ENCODE results near the gene ATP6V0C. TPM values are rescaled to one million over a fixed set of nuclear protein-coding genes. Genes with fewer than 3 reads are reported as not detected.
"Not testable (repeated sequence)": the region's sequence is repeated elsewhere in the genome, so short reads cannot be mapped to it uniquely, and the experiment has no call there.

ATP6V0C gene
- total RNA-seq, 1 donor from 2014 or later, result 203 TPM

DNA sequence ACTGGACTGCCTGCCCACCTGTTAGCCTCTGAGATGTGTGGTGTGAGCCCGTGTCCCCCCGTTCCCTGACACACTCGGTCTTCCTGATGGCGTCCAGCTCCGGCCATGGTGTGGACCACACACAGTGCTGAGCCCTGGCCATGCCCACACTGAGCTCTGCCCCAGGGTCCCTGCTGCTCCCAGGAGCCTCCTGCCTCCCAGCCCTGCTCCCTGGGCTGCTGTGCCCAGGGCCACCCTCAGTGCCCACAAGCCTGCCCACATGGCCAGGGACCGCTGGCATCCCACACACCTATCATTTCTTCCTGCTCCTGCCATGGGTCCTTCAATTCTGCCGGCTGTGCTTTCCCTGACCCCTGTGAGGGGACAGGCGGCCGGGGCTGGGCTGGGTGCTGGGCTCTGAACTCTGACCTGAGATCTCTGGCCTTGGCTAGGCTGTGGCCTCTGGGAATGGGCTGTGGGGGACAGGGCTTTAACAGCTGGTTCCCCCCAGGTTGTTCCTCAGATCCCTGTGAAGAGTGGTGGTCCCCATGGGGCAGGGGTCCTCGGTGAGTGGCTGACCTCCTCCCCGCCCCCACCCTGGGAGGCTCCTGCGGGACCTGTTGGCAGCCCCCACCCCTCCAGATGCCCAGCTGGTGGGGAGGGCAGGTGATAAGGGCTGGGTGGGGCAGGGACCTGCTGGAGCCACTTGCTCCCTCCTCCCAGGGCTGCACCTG, 13.5 kb downstream of the ATP6V0C start:
- DNase-seq (ENCODE audit: low spot score), result peak; percentile 86

DNA sequence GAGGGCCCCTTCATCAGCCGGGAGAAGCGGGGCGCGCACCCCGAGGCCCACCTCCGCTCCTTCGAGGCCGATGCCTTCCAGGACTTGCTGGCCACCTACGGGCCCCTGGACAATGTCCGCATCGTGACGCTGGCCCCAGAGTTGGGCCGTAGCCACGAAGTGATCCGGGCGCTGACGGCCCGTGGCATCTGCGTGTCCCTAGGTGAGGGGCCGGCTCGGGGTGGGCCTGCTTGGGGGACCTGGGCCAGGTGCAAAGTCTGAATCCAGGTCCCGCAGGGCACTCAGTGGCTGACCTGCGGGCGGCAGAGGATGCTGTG, 14.0 kb downstream of the ATP6V0C start:
- DNase-seq (ENCODE audit: low spot score), result no peak

DNA sequence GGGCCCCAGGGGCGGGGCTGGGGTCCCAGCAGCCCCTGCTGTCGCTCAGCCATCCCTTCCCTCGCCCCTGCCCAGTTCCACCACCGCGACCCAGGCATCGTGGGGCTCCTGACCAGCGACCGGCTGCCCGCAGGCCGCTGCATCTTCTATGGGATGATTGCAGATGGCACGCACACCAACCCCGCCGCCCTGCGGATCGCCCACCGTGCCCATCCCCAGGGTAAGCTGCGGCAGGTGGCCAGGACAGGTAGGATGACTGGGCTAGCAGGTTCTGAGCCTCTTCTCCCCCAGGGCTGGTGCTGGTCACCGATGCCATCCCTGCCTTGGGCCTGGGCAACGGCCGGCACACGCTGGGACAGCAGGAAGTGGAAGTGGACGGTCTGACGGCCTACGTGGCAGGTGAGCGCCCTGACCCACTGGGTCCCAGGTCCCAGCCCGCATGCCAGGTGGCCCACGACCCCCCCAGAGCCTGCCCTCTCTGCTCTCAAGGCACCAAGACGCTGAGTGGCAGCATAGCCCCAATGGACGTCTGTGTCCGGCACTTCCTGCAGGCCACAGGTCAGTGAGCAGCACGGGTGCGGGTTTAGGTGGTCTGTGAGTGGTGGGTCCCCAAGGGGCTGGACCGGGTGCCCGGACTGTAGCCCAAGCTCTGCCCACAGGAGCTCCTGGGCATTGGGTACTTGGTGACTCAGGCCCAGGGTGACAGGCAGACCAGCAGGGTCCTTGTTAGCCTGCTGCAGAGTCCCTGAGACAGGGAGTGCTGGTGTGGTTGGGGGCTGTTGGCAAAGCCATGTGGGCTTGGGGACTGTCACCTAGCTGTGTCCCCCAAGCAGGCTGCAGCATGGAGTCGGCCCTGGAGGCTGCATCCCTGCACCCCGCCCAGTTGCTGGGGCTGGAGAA, 14.7 kb downstream of the ATP6V0C start:
- no peak for DNase-seq (ENCODE audit: low spot score)

DNA sequence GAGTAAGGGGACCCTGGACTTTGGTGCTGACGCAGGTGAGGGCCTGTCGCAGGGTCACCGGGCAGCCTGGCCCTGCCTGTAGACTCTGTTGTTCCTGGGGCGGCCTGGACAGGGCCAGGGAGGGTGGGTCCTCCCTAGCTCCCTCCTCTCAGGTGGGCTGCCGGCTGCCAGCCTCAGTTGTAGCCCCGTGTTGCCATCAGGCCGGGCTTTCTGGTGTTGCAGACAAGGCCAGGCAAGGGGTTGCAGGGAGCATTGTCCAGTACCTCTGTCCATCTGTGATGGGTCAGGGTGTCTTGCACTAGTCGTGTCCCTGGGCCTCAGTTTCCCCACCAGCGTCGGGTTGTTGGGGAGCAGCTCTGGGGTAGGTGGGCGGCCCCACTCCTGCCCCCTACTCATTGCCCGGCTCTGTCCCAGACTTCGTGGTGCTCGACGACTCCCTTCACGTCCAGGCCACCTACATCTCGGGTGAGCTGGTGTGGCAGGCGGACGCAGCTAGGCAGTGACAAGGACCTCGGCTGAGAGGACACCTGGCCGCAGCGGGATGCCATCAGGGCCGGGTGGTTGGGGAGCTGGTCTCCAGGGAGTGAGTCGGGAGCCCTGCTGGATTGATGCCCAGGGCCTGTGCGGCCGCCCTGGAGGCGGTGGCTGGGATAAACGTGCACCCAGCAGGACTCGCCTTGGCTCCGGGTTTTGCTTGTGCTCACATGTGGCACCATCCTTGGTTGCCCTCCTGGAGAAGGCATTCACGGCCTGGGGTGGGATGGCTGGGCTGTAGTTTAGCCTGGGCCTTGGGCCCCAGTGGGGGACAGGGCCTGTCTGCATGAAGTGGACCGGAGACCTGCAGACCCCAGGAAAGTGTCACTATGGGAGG, 15.5 kb downstream of the ATP6V0C start:
- peak; percentile 87 for DNase-seq (ENCODE audit: low spot score)

DNA sequence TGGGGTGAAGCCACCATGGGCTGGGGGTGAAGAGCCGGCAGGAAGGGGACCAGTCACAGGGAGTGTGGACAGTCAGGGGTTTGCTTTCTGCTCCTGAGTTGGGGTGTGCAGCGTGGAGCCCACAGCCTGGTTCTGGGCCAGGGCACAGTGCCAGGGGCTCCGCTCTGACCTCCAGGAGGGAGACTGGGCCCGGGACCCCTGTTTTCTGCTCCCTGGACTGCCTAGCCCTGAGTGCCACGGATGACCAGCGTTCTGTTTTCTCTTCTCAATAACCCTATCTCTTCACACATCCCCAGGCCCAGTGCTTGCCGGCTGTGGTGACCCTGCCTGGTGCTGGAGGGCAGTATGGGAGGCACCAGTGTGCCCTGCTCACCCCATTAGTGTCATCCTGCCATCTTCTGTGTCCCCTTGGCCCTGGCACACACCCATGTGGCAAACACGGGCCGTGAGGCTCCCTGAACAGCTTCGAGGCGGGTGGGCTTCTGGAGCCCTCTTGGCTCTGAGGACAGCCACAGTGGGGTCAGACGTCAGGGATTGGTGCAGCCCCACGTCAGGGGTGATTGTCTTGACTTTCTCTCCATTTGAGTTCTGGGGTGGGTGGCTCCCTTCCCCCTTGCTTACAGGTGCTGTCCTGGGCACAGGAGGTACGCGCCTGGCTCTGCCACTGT, 16.3 kb downstream of the ATP6V0C start:
- DNase-seq (ENCODE audit: low spot score), result peak; percentile 89

DNA sequence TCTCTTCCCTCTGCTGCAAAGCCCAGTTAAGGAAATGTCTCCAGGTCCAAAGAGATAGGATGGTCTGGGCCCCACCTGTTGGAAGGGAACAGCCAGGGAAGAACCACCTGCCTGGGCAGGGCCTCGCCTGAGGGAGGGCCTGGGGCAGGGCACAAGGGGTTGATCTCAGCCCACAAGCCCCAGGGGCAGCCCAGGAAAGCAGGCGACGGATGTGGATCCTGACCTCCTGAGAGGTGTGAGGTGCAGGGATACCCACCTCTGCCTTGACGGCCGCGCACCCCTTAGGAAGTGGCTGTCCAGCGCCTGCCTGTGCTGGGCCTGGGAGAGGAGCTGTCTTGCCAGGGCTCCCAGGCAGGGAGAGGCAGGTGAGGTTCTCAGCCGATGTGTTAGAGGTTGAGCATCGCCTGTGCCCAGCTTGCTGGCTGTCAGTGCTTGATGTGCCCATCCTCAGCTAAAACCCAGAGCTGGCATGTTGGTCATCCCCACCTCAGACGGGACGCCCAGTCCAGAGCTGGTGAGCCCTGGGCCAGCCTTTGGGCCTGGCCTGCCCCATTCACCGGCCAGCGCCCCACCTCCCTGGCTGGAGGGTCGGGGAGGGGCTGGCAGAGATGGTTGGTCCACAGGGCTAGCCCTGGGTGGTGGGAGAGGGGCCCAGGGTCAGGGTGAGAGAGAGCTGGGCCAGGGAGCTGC, 17.0 kb downstream of the ATP6V0C start:
- DNase-seq (ENCODE audit: low spot score), result peak; percentile 82

DNA sequence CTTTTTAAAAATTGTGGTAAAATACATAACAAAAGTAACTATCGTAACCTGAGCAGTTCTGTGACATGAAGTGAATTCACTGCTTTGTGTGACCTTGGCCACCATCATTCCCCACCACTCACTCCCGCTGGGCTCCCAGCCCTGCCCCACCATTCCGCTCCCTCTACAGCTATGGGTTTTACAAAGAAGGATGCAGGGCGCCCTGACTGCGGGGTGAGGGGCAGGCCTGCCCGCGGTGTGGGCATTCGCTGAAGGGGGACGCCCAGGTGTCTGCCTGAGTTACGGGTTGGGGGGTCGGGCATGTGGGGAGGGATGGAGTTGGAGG, 17.6 kb downstream of the ATP6V0C start, which contains the start of gene CEMP1:
Gene CEMP1 (minus strand): TSS at position 38 of the 325 bp plus-strand sequence. CDS start 335 bp downstream, outside the sequence.
- no peak for DNase-seq (ENCODE audit: low spot score)

DNA sequence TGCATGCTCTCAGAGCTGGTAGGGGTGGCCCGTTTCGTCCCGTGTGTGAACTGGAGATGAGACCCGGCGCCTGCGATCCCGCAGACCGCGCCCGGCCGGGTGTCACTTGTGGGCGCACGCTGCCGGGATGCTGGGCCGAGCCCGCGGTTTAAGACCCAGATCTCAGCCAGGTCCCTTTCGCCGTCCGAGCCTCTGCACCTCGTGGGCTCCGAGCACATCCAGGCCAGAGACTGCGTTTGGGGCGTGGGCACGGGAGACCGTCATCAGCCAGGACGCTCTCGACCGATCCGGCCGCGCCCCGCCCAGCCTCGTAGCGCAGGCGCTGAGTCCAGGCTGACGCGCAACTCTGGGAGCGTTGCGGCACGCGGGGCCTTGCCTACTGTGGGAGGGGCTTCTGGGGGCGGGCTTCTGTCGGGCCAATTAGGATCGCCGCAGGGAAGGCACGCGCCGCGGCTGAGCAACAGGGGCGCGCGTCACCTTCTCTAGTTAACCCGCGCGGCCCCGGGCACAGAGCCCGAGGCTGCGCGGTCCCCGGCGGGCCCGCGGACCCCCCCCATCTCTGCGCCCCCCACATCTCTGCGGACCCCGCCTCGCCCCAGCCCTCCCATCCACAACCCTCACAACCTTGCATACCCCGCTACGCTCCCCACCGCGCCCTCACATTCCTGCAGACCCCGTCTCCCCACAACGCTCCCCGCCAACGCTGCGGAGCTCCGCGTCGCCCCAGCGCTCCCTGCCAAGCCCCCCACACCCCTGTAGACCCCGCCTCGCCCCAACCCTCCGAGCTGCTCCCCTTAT, 18.1 kb downstream of the ATP6V0C start:
- DNase-seq (ENCODE audit: low spot score), result peak; percentile 100

DNA sequence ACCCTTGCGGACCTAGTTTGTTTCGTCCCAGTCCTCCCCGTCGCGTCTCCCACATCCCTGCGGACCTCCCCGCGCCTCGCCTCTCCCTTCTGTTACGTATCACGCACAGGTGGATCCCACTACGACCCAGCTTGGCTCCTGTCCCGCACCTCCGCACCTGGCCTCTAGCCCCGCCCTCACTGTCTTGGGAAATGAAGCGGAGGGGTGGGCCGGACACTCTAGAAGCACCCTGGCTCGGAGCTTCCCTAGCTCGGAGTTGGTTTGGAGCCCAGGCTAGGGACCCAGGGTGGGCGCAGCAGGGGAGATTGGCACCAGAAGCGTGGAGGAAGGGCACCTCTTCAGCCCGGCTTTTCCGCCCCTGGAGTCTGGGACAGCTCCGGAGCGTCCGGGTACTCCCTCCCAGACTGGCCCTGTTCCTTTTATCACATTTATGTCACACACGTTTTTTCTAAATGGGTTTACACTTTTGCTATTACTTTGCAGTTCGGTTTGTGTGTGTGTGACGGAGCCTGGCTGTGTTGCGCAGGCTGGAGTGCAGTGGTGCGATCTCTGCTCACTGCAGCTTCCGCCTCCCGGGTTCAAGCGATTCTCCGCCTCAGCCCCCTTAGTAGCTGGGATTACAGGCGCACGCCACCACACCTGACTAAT, 18.9 kb downstream of the ATP6V0C start:
- peak; percentile 90 for DNase-seq (ENCODE audit: low spot score)

DNA sequence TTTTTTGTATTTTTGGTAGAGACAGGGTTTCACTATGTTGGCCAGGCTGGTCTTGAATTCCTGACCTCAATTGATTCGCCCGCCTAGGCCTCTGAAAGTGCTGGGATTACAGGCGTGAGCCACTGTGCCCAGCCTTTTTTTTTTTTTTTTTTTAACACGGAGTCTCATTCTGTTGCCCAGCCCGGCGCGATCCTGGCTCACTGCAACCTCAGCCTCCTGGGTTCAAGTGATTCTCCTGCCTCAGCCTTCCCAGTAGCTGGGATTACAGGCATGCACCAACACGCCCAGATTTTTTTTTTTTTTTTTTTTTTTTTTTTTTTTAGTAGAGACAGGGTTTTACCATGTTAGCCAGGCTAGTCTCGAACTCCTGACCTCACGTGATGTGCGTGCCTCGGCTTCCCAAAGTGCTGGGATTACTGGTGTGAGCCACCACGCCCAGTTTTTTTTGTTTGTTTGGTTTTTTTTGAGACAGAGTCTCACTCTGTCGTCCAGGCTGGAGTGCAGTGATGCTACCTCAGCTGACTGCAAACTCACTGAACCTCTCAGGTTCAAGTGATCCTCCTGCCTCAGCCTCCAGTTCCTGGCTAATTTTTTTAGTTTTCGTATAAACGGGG, 19.5 kb downstream of the ATP6V0C start:
- not testable (repeated sequence) for DNase-seq (ENCODE audit: low spot score)

DNA sequence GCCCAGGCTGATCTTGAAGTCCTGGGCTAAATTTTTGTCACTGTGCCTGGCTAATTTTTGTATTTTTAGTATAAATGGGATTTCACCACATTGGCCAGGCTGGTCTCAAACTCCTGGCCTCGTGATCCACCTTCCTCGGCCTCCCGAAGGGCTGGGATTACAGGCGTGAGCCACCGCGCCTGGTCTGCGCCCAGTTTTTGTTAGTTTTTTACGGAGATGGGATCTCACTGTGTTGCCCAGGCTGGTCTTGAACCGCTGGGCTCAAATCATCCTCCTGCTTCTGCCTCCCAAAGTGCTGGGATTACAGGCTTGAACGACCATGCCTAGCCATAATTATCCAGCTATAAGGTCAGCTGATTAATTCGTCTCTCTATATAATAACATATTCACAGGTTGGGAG, 20.2 kb downstream of the ATP6V0C start:
- no peak for DNase-seq (ENCODE audit: low spot score)

DNA sequence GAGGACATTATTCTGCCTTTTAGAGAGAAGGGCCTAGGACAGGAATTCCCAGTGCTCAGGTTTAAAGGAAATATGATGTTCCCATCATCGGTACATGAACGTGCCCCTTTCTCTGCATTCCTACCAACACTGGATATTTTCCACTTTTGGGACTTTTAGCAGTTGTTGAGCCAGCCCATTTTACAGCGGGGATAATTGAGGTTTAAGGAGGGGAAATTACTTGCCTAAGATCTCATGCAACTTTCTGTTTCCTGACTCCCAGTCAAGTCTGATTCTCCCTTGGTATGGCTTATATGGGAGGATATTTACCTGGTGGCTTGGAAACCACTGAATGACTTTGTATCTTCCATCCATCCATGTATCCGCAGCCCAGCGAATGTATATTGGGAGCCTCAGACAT, 20.6 kb downstream of the ATP6V0C start:
- not testable (repeated sequence) for DNase-seq (ENCODE audit: low spot score)

DNA sequence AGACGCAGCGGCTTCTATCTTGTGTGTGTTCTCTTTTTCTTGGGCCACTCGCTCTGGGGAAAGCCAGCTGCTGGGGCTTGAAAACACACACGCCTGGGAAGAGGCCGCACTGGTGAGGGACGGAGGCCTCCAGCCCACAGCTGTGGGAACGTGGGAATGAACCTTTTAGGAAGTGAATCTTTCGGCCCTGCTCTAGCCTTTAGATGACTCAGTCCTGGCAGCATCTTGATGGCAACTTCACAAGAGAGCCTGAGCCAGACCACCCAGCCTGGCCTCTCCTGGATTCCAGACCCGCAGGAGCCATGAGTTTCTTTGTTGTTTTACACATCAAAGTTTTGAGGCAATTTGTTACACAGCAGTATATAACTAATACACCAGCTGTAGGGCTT, 21.9 kb downstream of the ATP6V0C start:
- no peak for DNase-seq (ENCODE audit: low spot score)

DNA sequence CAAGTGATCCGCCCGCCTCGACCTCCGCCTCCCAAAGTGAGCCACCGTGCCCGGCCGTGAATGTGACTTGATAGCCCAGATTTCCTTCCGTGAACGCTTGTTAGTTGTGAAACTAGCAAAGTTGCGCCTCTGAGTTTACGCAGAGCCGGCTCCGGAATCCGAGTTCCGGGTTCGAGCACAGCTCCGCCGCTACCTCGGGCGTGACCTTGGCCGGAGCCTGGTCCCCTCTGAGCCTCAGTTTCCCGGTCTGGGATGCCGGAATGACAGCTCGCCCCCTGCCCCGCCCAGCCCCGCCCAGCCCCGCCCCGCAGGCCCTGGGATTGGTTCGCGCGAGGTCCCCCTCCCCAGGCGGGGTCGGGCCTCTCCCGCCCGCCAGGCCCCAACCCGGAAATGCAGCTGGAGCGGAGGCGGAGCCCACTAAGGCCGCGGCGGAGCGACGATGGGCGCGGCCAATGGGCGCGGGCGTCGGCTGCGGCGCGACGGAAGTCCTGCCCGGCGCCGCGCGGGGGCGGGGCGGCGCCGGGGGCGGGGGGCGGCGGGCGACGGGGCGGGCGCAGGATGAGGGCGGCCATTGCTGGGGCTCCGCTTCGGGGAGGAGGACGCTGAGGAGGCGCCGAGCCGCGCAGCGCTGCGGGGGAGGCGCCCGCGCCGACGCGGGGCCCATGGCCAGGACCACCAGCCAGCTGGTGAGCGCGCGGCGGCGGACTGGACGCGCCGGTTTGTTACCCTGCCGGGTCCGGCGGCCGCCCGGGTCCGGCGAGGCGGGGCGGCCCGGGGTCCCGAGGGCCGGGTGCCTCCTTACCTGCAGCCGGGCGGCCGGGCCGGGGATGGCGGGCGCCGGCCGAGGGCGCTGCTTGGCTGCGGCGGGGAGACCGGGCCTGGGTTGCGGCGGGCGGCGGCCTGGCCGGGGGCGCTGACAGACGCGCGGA, 24.0 kb downstream of the ATP6V0C start, which contains the start of gene PDPK1:
Gene PDPK1 (plus strand): TSS at position 571 of the 929 bp plus-strand sequence. CDS start 92 bp downstream, at position 663.
- peak; percentile 98 for DNase-seq (ENCODE audit: low spot score)

DNA sequence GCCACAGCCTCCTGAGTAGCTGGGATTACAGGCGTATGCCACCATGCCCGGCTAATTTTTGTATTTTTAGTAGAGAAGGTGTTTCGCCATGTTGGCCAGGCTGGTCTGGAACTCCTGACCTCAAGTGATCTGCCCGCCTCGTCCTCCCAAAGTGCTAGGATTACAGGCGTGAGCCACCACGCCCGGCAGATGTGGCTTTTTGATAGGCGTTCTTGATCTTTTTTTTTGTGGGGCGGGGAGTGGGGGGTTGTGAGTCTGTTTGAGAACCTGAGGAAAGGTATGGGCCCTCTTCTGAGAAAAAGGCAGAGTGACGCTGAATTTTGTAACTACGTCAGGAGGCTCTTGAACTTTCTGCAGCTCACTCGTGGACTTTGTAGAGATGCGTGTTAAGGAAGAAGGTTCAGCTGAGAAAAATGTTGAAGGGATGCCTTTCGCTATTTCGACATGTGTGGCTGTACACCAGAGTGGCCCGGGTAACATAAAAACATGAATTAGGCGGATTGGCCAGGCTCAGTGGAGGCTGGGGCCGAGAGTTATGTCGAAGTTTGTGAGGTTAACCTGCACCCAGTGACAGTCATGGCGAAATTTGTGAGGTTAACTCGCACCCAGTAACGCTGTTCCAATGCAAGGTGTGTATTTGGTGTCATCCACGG, 25.6 kb downstream of the ATP6V0C start:
- not testable (repeated sequence) for DNase-seq (ENCODE audit: low spot score)

DNA sequence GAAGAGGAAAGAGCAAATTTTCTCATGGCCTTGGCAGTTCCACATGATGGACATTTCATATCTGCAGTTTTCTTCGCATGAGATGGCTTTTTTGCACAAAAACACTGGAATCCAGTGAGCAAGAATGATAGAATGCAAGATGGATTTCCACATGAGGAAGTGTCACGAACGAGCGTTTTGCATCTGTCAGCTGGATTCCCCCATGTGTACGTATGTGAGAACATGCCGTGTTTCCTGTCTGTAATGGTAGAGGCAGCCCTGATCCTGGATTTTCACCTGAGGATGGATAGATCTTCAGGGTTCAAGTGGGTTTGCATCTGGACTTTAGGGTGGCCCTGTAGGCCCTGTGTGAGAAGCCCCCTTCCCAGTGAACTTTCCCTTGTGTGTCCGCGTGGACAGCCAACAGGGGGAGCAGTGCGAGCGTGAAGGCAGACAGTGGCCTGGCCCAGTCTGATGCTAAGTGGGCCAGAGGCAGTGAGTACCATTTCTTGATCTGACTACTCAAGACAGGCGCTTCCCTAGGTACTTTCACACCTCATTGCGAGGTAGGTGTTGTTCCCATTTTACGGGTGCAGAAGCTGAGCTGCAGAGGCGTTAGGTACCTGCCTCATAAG, 26.2 kb downstream of the ATP6V0C start:
- not testable (repeated sequence) for DNase-seq (ENCODE audit: low spot score)
